Adipose tissue (tissue), 3 donors: ENCODE data around the gene RBBP6. TPM values are rescaled to one million over a fixed set of nuclear protein-coding genes. Genes with fewer than 3 reads are reported as not detected.
"Not testable (repeated sequence)": the region's sequence is repeated elsewhere in the genome, so short reads cannot be mapped to it uniquely, and the experiment has no call there.

Experiments
- H3K27ac ChIP-seq: one replicate; pipeline ENCODE4 v1.5.1; 2013; ENCODE audit warnings: low read depth, low read length
- WGBS, 3 donors: extraction: QIAGEN DNeasy Blood & Tissue Kit; methylation state at CpG; one replicate each; pipeline ENCODE4 v1.1.7; 2013; 5-methylcytosine and 5-hydroxymethylcytosine counted together
- polyA plus RNA-seq, 3 donors: library from polyadenylated mRNA; stranded (reverse); fragments of 200-250 nt; gene quantifications; one replicate each; pipeline ENCODE4 v1.2.3, GENCODE V29; 2013
- donor health status: healthy with polysubstance abuse.
- donor health status: Bipolar disorder and iron deficiency.
- donor health status: healthy.

RBBP6 gene
- polyA plus RNA-seq, 3 donors, result 13.0 to 43.1 (median 25.2) TPM

DNA sequence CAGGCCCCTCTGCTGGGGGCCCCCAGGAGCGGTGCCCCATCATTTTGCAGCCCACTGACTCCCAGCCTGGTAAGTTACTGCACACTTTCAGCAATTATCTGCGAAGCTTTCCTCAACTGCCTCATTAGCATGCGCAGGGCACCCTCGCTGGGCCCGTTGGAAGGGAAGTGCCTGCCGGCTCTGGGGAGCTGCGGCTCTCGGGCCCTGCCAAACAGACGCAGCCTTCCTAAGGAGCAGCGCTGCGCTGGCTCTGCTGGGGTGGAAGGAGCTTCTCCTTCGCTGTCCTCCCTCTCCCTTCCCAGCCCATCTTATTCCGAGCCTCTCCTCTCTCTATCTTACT is 71.0 kb downstream of the RBBP6 start:
- no peak overlapping the region for H3K27ac ChIP-seq
- 2 to 5% (median 2%) methylated on average over 13 of the region's 13 CpGs for whole genome bisulfite sequencing, 3 donors

- WGBS, 3 donors, result 70 to 88% (median 85%) methylated on average over 11 of the region's 11 CpGs
- H3K27ac ChIP-seq, result no peak overlapping the region
Observed at GRCh38 chr16:24611310-24611709, 71.9 kb downstream of the RBBP6 start.

DNA sequence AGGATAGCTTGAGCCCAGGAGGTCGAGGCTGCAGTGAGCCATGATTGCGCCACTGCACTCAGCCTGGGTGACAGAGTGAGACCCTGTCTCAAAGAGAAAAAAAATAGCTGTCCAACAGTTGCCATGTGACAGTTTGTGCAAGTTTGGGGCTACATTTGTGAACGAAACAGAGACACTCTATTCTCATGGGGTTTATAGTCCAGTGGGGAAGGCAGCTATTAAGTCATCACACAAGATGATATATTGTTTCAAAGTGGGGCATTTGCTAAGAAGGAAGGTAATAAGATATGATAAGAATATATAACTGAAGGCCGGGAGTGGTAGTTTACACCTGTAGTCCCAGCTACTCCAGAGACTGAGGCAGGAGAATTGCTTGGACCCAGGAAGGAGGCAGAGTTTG is 73.3 kb downstream of the RBBP6 start:
- 72 to 82% (median 80%) methylated on average over 4 of the region's 4 CpGs for WGBS, 3 donors
- no peak overlapping the region for H3K27ac ChIP-seq

DNA sequence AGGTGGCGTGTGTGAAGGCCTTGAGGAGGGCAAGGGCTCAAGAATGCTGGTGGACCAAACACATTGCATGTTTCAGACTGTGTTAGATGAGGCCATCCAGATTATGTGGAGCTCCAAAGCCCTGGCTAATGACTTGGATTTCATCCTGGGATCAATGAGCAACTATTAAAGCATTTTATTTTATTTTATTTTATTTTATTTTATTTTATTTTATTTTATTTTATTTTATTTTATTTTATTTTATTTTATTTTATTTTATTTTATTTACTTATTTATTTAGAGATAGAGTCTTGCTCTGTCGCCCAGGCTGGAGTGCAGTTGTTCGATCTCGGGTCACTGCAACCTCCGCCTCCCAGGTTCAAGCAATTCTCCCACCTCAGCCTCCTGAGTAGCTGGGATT is 73.9 kb downstream of the RBBP6 start:
- not testable (repeated sequence) for H3K27ac ChIP-seq

DNA sequence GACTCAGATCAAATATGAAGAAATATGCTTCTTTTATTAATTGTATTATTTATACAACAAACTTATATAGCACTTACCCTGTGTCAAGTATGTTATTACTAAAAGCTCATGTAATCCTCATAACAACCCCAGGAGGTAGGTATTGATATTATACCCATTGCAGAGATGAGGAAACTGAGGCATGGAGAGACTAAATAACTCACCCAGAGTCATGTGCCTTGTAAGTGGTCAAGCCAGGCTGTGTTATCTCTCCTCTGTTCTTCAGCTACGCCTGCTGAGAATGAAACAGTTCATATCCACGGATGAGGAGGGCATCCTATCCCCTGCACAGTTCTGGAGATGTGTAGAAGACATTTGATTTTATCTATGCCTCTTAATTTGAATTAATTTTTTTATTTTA is 78.1 kb downstream of the RBBP6 start:
- no peak overlapping the region for H3K27ac ChIP-seq
- 91 to 94% (median 91%) methylated on average over 2 of the region's 2 CpGs for WGBS, 3 donors

More for the DNA sequence above, 73.9 kb downstream of the RBBP6 start:
- WGBS, 3 donors, result 94 to 95% (median 94%) methylated on average over 5 of the region's 5 CpGs

Other genes starting within 250 kb of the RBBP6 start
- gene TNRC6A, start 190.1 kb downstream of the RBBP6 start, polyA plus RNA-seq, result 10 to 100 TPM in 2 of 3 donors, 1 to 10 TPM in 1; 10.0 to 17.7 (median 16.0) TPM